Activated CD4-positive, alpha-beta T cell treated with anti-CD3 and anti-CD28 coated beads for 36 hours (primary cell): ENCODE data around the gene NWD2. TPM values are rescaled to one million over a fixed set of nuclear protein-coding genes. Genes with fewer than 3 reads are reported as not detected.

ENCODE experiments used
- ATAC-seq: fragments of 200-7000 bp; cut with Tn5 transposase; one replicate; pipeline ENCODE4 v1.10.0; 2021; ENCODE audit warnings: mild to moderate bottlenecking, moderate library complexity
- CTCF ChIA-PET: fragments of 350-600 bp; sonication (Branson Sonifier 250); formaldehyde crosslinking; loops from one replicate; lab custom pipeline; 2021; ENCODE audit warnings: antibody characterized with exemption; lab: Charles Lee
- POLR2A ChIA-PET: fragments of 350-600 bp; sonication (Branson Sonifier 250); formaldehyde crosslinking; loops from one replicate; lab custom pipeline; 2021; ENCODE audit warnings: antibody characterized with exemption, inconsistent platforms; lab: Charles Lee
- DNase-seq: peaks from one replicate; pipeline ENCODE4 v3.0.0-alpha.2; 2020
- H3K27ac Mint-ChIP-seq: one replicate; pipeline ENCODE4 v1.8.0; 2021; ENCODE audit warnings: mixed read lengths
- H3K27me3 Mint-ChIP-seq: one replicate; pipeline ENCODE4 v1.8.0; 2021; ENCODE audit warnings: mixed read lengths
- H3K36me3 Mint-ChIP-seq: one replicate; pipeline ENCODE4 v1.8.0; 2021; ENCODE audit warnings: low read depth, mixed read lengths
- H3K4me1 Mint-ChIP-seq: one replicate; pipeline ENCODE4 v1.8.0; 2021; ENCODE audit warnings: mixed read lengths
- H3K4me3 Mint-ChIP-seq: one replicate; pipeline ENCODE4 v1.8.0; 2021; ENCODE audit warnings: mild to moderate bottlenecking, moderate library complexity, mixed read lengths
- H3K9me3 Mint-ChIP-seq: one replicate; pipeline ENCODE4 v1.8.0; 2021; ENCODE audit warnings: low read depth, mixed read lengths
- intact Hi-C, 2 experiments: fragments of 100-400 bp; cut with DNase I in 1 of 2; cut with micrococcal nuclease in 1 of 2; formaldehyde crosslinking; loops; one replicate each; pipeline versions ENCODE4 v1.14.2 to v1.15.1; 2022 to 2024; cut with DNase I, micrococcal nuclease
- total RNA-seq, 2 experiments: library from RNA; stranded (reverse); gene quantifications; one replicate each; pipeline ENCODE4 v1.2.3, GENCODE V29; 2021

Gene NWD2
- total RNA-seq, 2 experiments from 2014 or later: not detected

- Mint-ChIP-seq H3K27ac (no peak overlapping the region), H3K9me3 (no peaks in the 10 kb centered on the region), H3K27me3 (peaks cover 20% of the 10 kb centered on the region), H3K36me3 (no peaks in the 10 kb centered on the region), H3K4me1 (no peaks in the 10 kb centered on the region), H3K4me3 (no peak overlapping the region)
- ChIA-PET POLR2A (no interaction called here), CTCF (interaction anchor here (0.9 to 1.6 kb wide), 2 partner anchors 125 to 194 kb away, joined by 4 to 7 read pairs; no protein-coding TSS in a partner anchor)
- ATAC-seq: no peak
- intact Hi-C loops: no loop called here
- no peak for DNase-seq
Measured at GRCh38 chr4:37442062-37442323, 197.4 kb downstream of the NWD2 start.

GRCh38 chr4:37443137-37443536 is 198.6 kb downstream of the NWD2 start:
- H3K27ac Mint-ChIP-seq: no peak overlapping the region
- peaks cover 21% of the 10 kb centered on the region for H3K27me3 Mint-ChIP-seq
- H3K4me1 Mint-ChIP-seq: no peaks in the 10 kb centered on the region
- intact Hi-C loops: no loop called here
- no peaks in the 10 kb centered on the region for H3K9me3 Mint-ChIP-seq
- no peak for DNase-seq
- POLR2A ChIA-PET: no interaction called here
- CTCF ChIA-PET: interaction anchor here (1.3 to 1.7 kb wide), 3 partner anchors 10 to 124 kb away, joined by 7 to 14 read pairs (median 7); a partner anchor contains a TSS
- no peak overlapping the region for H3K4me3 Mint-ChIP-seq
- no peak for ATAC-seq
- no peaks in the 10 kb centered on the region for H3K36me3 Mint-ChIP-seq

- ChIA-PET POLR2A (no interaction called here), CTCF (interaction anchor here (0.6 to 1.5 kb wide), 3 partner anchors 9 to 63 kb away, joined by 3 to 7 read pairs (median 4); no protein-coding TSS in a partner anchor)
- peaks cover 21% of the 10 kb centered on the region for H3K27me3 Mint-ChIP-seq
- no peak overlapping the region for H3K4me3 Mint-ChIP-seq
- DNase-seq: no peak
- intact Hi-C loops: no loop called here
- no peaks in the 10 kb centered on the region for H3K9me3 Mint-ChIP-seq
- no peak for ATAC-seq
- H3K4me1 Mint-ChIP-seq: no peaks in the 10 kb centered on the region
- no peaks in the 10 kb centered on the region for H3K36me3 Mint-ChIP-seq
- no peak overlapping the region for H3K27ac Mint-ChIP-seq
Measured at GRCh38 chr4:37445023-37445422, 200.5 kb downstream of the NWD2 start.

GRCh38 chr4:37446016-37446415 is 201.5 kb downstream of the NWD2 start:
- Mint-ChIP-seq H3K9me3 (no peaks in the 10 kb centered on the region), H3K36me3 (no peaks in the 10 kb centered on the region), H3K4me1 (no peaks in the 10 kb centered on the region), H3K4me3 (no peak overlapping the region), H3K27ac (no peak overlapping the region), H3K27me3 (peaks cover 25% of the 10 kb centered on the region)
- CTCF ChIA-PET: no interaction called here
- DNase-seq: no peak
- intact Hi-C loops: no loop called here
- ATAC-seq: no peak
- POLR2A ChIA-PET: no interaction called here

- Mint-ChIP-seq H3K9me3 (no peaks in the 10 kb centered on the region), H3K36me3 (no peaks in the 10 kb centered on the region), H3K4me3 (no peak overlapping the region), H3K27ac (no peak overlapping the region), H3K4me1 (peaks cover 1% of the 10 kb centered on the region), H3K27me3 (peaks cover 28% of the 10 kb centered on the region)
- POLR2A ChIA-PET: no interaction called here
- intact Hi-C loops: no loop called here
- DNase-seq (no peak), ATAC-seq (no peak)
- CTCF ChIA-PET: interaction anchor here (1.2 kb wide), 2 partner anchors 22 to 279 kb away, joined by 3 read pairs; no protein-coding TSS in a partner anchor
Measured at GRCh38 chr4:37447886-37448285, 203.3 kb downstream of the NWD2 start.

- DNase-seq: no peak
- no peak for ATAC-seq
- Mint-ChIP-seq H3K4me3 (no peak overlapping the region), H3K27ac (no peak overlapping the region), H3K9me3 (no peaks in the 10 kb centered on the region), H3K36me3 (no peaks in the 10 kb centered on the region), H3K27me3 (peaks cover 47% of the 10 kb centered on the region), H3K4me1 (peaks cover 15% of the 10 kb centered on the region)
- ChIA-PET CTCF (interaction anchor here (0.6 to 1.2 kb wide), 2 partner anchors 15 to 1788 kb away, joined by 3 read pairs; no protein-coding TSS in a partner anchor), POLR2A (no interaction called here)
- intact Hi-C loops: no loop called here
Measured at GRCh38 chr4:37450309-37450708, 205.8 kb downstream of the NWD2 start.

- Mint-ChIP-seq H3K4me3 (no peak overlapping the region), H3K9me3 (no peaks in the 10 kb centered on the region), H3K4me1 (peaks cover 15% of the 10 kb centered on the region), H3K36me3 (no peaks in the 10 kb centered on the region), H3K27ac (no peak overlapping the region), H3K27me3 (peaks cover 47% of the 10 kb centered on the region)
- no peak for DNase-seq
- intact Hi-C loops: no loop called here
- no peak for ATAC-seq
- CTCF ChIA-PET: interaction anchor here (1.2 to 1.4 kb wide), 2 partner anchors 15 to 116 kb away, joined by 3 to 5 read pairs; no protein-coding TSS in a partner anchor
- POLR2A ChIA-PET: no interaction called here
Measured at GRCh38 chr4:37450911-37451310, 206.4 kb downstream of the NWD2 start.

GRCh38 chr4:37451656-37452055 is 207.1 kb downstream of the NWD2 start:
- Mint-ChIP-seq H3K9me3 (no peaks in the 10 kb centered on the region), H3K4me1 (peaks cover 15% of the 10 kb centered on the region), H3K36me3 (no peaks in the 10 kb centered on the region), H3K27ac (no peak overlapping the region), H3K27me3 (peaks cover 50% of the 10 kb centered on the region), H3K4me3 (no peak overlapping the region)
- DNase-seq: no peak
- POLR2A ChIA-PET: no interaction called here
- CTCF ChIA-PET: interaction anchor here (0.6 to 2.6 kb wide), 6 partner anchors 8 to 345 kb away, joined by 3 to 14 read pairs (median 3); no protein-coding TSS in a partner anchor
- ATAC-seq: no peak
- intact Hi-C loops: loop anchor here in 1 of 2 experiments (2.0 kb wide), 1 partner anchor 341 kb away; no protein-coding TSS in a partner anchor

- ATAC-seq: peak; percentile 70
- POLR2A ChIA-PET: no interaction called here
- CTCF ChIA-PET: interaction anchor here (0.5 to 3.2 kb wide), 13 partner anchors 10 to 342 kb away, joined by 3 to 39 read pairs (median 4); no protein-coding TSS in a partner anchor
- peak; percentile 68 for DNase-seq
- Mint-ChIP-seq H3K27ac (no peak overlapping the region), H3K4me1 (peaks cover 15% of the 10 kb centered on the region), H3K36me3 (no peaks in the 10 kb centered on the region), H3K9me3 (no peaks in the 10 kb centered on the region), H3K4me3 (peak overlapping the region; percentile 53), H3K27me3 (peaks cover 53% of the 10 kb centered on the region)
- intact Hi-C loops: loop anchor here (1.0 to 2.0 kb wide), 4 partner anchors 113 to 582 kb away; partner anchors contain the start of gene RELL1 (in 1 of the 2)
Measured at GRCh38 chr4:37452952-37453280, 208.4 kb downstream of the NWD2 start.

- DNase-seq: peak; percentile 68
- H3K4me3 Mint-ChIP-seq: peak overlapping the region; percentile 53
- H3K9me3 Mint-ChIP-seq: no peaks in the 10 kb centered on the region
- no peaks in the 10 kb centered on the region for H3K36me3 Mint-ChIP-seq
- H3K27me3 Mint-ChIP-seq: peaks cover 51% of the 10 kb centered on the region
- H3K4me1 Mint-ChIP-seq: peaks cover 15% of the 10 kb centered on the region
- intact Hi-C loops: loop anchor here (1.0 to 2.0 kb wide), 4 partner anchors 113 to 582 kb away; partner anchors contain the start of gene RELL1 (in 1 of the 2)
- ChIA-PET POLR2A (no interaction called here), CTCF (interaction anchor here (0.6 to 3.2 kb wide), 17 partner anchors 10 to 1567 kb away, joined by 3 to 39 read pairs (median 4); no protein-coding TSS in a partner anchor)
- H3K27ac Mint-ChIP-seq: no peak overlapping the region
- peak; percentile 91 for ATAC-seq
Measured at GRCh38 chr4:37453281-37453998, 208.9 kb downstream of the NWD2 start.

- no peak for DNase-seq
- no peaks in the 10 kb centered on the region for H3K9me3 Mint-ChIP-seq
- peaks cover 15% of the 10 kb centered on the region for H3K4me1 Mint-ChIP-seq
- peak overlapping the region; percentile 16 for H3K4me3 Mint-ChIP-seq
- POLR2A ChIA-PET: interaction anchor here (0.7 kb wide), 1 partner anchor 237 kb away, joined by 7 read pairs; no protein-coding TSS in a partner anchor
- no peak for ATAC-seq
- H3K27ac Mint-ChIP-seq: no peak overlapping the region
- H3K27me3 Mint-ChIP-seq: peaks cover 51% of the 10 kb centered on the region
- CTCF ChIA-PET: interaction anchor here (0.6 to 3.2 kb wide), 16 partner anchors 9 to 1568 kb away, joined by 3 to 39 read pairs (median 4); no protein-coding TSS in a partner anchor
- no peaks in the 10 kb centered on the region for H3K36me3 Mint-ChIP-seq
- intact Hi-C loops: loop anchor here (1.0 to 2.0 kb wide), 4 partner anchors 112 to 581 kb away; partner anchors contain the start of gene RELL1 (in 1 of the 2)
Measured at GRCh38 chr4:37453999-37454800, 209.7 kb downstream of the NWD2 start.
